HepG2 (cell line): Measurements from ENCODE around the gene SUN5. TPM values are rescaled to one million over a fixed set of nuclear protein-coding genes. Genes with fewer than 3 reads are reported as not detected.

Experiments used
- BRCA1 ChIP-seq: sonication (generic); formaldehyde crosslinking; IDR thresholded peaks from 2 replicates; pipeline ENCODE4 v1.4.0; 2020; ENCODE audit warnings: missing genetic modification reagents
- FUBP1 ChIP-seq: sonication (generic); formaldehyde crosslinking; IDR thresholded peaks from 2 replicates; pipeline ENCODE4 v1.5.1; 2020; ENCODE audit warnings: missing genetic modification reagents, mild to moderate bottlenecking, borderline replicate concordance
- HIC2 ChIP-seq: sonication (generic); formaldehyde crosslinking; IDR thresholded peaks from 2 replicates; pipeline ENCODE4 v1.9.0; 2022; ENCODE audit warnings: low read depth, missing genetic modification reagents
- IRX3 ChIP-seq: sonication (generic); formaldehyde crosslinking; IDR thresholded peaks from 2 replicates; pipeline ENCODE4 v1.8.1; 2023; ENCODE audit warnings: mild to moderate bottlenecking, low read depth, missing genetic modification reagents, borderline replicate concordance
- MAFK ChIP-seq, 2 experiments: IDR thresholded peaks in 1 of 2; conservative IDR thresholded peaks in 1 of 2; 2 replicates each; pipeline ENCODE4 v1.6.1; 2011; ENCODE audit warnings: improper control_type of control experiment in 2 of 2, low read length in 2 of 2
- PRPF4 ChIP-seq: fragments of 200-400 bp; formaldehyde crosslinking; IDR thresholded peaks from 2 replicates; pipeline ENCODE4 v1.6.1; 2016; ENCODE audit warnings: low read length, low read depth; ENCODE audit not compliant: poor library complexity, severe bottlenecking
- RAD21 ChIP-seq: fragments of 450-650 bp; formaldehyde crosslinking; IDR thresholded peaks from 2 replicates; pipeline ENCODE4 v1.5.0; 2020; ENCODE audit warnings: mild to moderate bottlenecking
- REXO4 ChIP-seq: sonication (generic); formaldehyde crosslinking; IDR thresholded peaks from 2 replicates; pipeline ENCODE4 v1.8.0; 2022; ENCODE audit warnings: missing genetic modification reagents, mild to moderate bottlenecking, borderline replicate concordance
- RFXANK ChIP-seq: IDR thresholded peaks from 2 replicates; pipeline ENCODE4 v1.6.1; 2016
- SALL1 ChIP-seq: sonication (generic); formaldehyde crosslinking; IDR thresholded peaks from 2 replicates; pipeline ENCODE4 v1.8.0; 2022; ENCODE audit warnings: mild to moderate bottlenecking, missing genetic modification reagents
- SSRP1 ChIP-seq: IDR thresholded peaks from 2 replicates; pipeline ENCODE4 v1.6.1; 2016; ENCODE audit warnings: control low read depth
- TBX3 ChIP-seq: fragments of 450-650 bp; IDR thresholded peaks from 2 replicates; pipeline ENCODE4 v1.6.1; 2017; ENCODE audit warnings: antibody characterized with exemption, mild to moderate bottlenecking, inconsistent platforms, borderline replicate concordance
- ZMYM2 ChIP-seq: sonication (generic); formaldehyde crosslinking; IDR thresholded peaks from 2 replicates; pipeline ENCODE4 v1.8.0; 2022; ENCODE audit warnings: mild to moderate bottlenecking, missing genetic modification reagents
- ZNF44 ChIP-seq: sonication (generic); formaldehyde crosslinking; IDR thresholded peaks from 2 replicates; pipeline ENCODE4 v1.5.1; 2020; ENCODE audit warnings: mild to moderate bottlenecking, missing genetic modification reagents
- ZNF589 ChIP-seq: sonication (generic); formaldehyde crosslinking; conservative IDR thresholded peaks from 2 replicates; pipeline ENCODE4 v1.8.0; 2022; ENCODE audit warnings: mild to moderate bottlenecking, moderate library complexity, missing genetic modification reagents
- ZNF605 ChIP-seq: sonication (generic); formaldehyde crosslinking; IDR thresholded peaks from 2 replicates; pipeline ENCODE4 v1.8.0; 2022; ENCODE audit warnings: mild to moderate bottlenecking, missing genetic modification reagents
- ZNF614 ChIP-seq: IDR thresholded peaks from 2 replicates; pipeline ENCODE4 v1.6.1; 2018; ENCODE audit warnings: missing biosample characterization, missing genetic modification reagents, inconsistent platforms, borderline replicate concordance
- ZNF672 ChIP-seq: sonication (generic); formaldehyde crosslinking; IDR thresholded peaks from 2 replicates; pipeline ENCODE4 v1.8.1; 2022; ENCODE audit warnings: missing genetic modification reagents
- ZNF7 ChIP-seq: IDR thresholded peaks from 2 replicates; pipeline ENCODE4 v1.6.1; 2016; ENCODE audit warnings: missing biosample characterization, missing genetic modification reagents
- ZNF788 ChIP-seq: sonication (generic); formaldehyde crosslinking; IDR thresholded peaks from 2 replicates; pipeline ENCODE4 v1.5.0; 2020; ENCODE audit warnings: mild to moderate bottlenecking, missing genetic modification reagents, borderline replicate concordance
- ZNF883 ChIP-seq: sonication (generic); formaldehyde crosslinking; IDR thresholded peaks from 2 replicates; pipeline ENCODE4 v1.5.1; 2020; ENCODE audit warnings: mild to moderate bottlenecking, missing genetic modification reagents; ENCODE audit errors: not compliant biosample characterization
- ZSCAN5A ChIP-seq: sonication (generic); formaldehyde crosslinking; IDR thresholded peaks from 2 replicates; pipeline ENCODE4 v1.8.0; 2022; ENCODE audit warnings: mild to moderate bottlenecking, missing genetic modification reagents, borderline replicate concordance
- polyA plus RNA-seq, 8 experiments: library from polyadenylated mRNA; depleted of rRNA in 3 of 8; stranded (reverse) in 7 of 8; unstranded in 1 of 8; fragments of >200 nt; fragmentation: Illumina TruSeq in 4 of 8; extraction: Trizol in 4 of 8; gene quantifications; 2 replicates each; pipeline versions ENCODE4 v1.2.1 to v1.2.3, GENCODE V29; 2011 to 2016; ENCODE audit warnings: low read depth in 4 of 8, missing spikeins in 1 of 8, mixed read lengths in 1 of 8; ENCODE audit not compliant: insufficient read depth in 1 of 8
- total RNA-seq, 5 experiments: library from RNA; depleted of rRNA; stranded (reverse); fragments of >200 nt; fragmentation: Illumina TruSeq; extraction: Trizol; gene quantifications; 2 replicates each; pipeline ENCODE4 v1.2.3, GENCODE V29; 2016; ENCODE audit warnings: low read depth in 1 of 5
- TF ChIP-seq, protein P1 (sequence below): sonication (generic); formaldehyde crosslinking; IDR thresholded peaks from 2 replicates; pipeline ENCODE4 v1.4.0; 2020; ENCODE audit warnings: mild to moderate bottlenecking, missing genetic modification reagents
- TF ChIP-seq, protein P2 (sequence below): sonication (generic); formaldehyde crosslinking; IDR thresholded peaks from 2 replicates; pipeline ENCODE4 v1.4.0; 2020; ENCODE audit warnings: missing genetic modification reagents

Gene SUN5
- total and polyA plus RNA-seq, 2 of the 13 experiments (the other 11 are each of a cell fraction or from before 2014, with no cell fraction given): not detected

DNA sequence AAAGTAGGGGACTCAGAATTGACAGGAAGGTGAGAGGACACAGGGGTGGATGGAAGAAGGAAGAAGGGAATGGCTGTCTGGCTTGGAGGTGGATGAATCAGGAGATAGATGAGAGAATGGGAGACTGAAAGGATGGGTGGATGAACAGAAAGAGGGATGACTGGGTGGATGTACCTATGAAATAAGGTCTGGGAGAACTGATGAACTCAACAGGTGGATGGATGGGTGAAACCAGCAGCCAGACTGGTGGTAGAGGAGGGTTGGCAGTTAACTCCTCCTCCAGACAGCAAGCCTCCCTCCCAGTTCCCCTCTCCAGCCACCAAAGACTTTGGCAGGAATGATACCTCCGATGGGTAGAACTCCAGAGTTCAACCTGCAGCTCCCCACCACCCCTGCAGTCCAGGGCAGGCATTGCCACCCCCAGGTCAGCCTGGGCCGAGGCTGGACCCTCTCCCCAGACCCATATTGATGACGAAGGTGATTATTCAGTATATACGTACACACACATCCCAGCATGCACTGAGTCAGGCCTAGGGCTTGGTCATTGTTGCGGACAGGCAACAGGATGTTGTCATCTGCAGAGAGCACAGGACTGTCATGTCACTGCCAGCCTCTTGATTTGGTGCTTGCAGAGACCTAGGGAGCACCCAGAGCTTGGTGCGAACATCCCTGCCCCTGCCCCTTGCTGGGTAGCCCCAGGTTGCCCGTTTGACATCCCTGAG is 2.0 kb downstream of the SUN5 start (continued):
- TF ChIP-seq, protein P1, sequence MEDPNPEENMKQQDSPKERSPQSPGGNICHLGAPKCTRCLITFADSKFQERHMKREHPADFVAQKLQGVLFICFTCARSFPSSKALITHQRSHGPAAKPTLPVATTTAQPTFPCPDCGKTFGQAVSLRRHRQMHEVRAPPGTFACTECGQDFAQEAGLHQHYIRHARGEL (CRISPR knock-in tag): no peak
- TF ChIP-seq ZNF883 (peak; percentile 49), ZNF589 (CRISPR knock-in tag) (no peak), TBX3 (no peak), ZNF672 (CRISPR knock-in tag) (no peak), ZNF614 (CRISPR knock-in tag) (no peak), MAFK (conservative IDR thresholded peaks at IDR 0.05 in 1 of 2, IDR thresholded peaks at IDR 0.05 in 1 of 2; ENCODE audit: low read length in 2 of 2) (peak in 1 of 2 experiments; percentile 27; a peak in 2 of 4 replicates), BRCA1 (no peak), FUBP1 (no peak), ZNF605 (CRISPR knock-in tag) (no peak), SSRP1 (CRISPR knock-in tag) (no peak), ZMYM2 (CRISPR knock-in tag) (no peak), RFXANK (CRISPR knock-in tag) (no peak), SALL1 (no peak), ZNF788 (CRISPR knock-in tag) (0 out of 2 replicates have a peak, but pooled peaks have one; percentile 56), ZSCAN5A (CRISPR knock-in tag) (no peak), HIC2 (CRISPR knock-in tag) (no peak), IRX3 (CRISPR knock-in tag) (no peak), ZNF7 (no peak), PRPF4 (no peak), ZNF44 (CRISPR knock-in tag) (no peak), REXO4 (no peak), RAD21 (no peak)
- TF ChIP-seq, protein P2, sequence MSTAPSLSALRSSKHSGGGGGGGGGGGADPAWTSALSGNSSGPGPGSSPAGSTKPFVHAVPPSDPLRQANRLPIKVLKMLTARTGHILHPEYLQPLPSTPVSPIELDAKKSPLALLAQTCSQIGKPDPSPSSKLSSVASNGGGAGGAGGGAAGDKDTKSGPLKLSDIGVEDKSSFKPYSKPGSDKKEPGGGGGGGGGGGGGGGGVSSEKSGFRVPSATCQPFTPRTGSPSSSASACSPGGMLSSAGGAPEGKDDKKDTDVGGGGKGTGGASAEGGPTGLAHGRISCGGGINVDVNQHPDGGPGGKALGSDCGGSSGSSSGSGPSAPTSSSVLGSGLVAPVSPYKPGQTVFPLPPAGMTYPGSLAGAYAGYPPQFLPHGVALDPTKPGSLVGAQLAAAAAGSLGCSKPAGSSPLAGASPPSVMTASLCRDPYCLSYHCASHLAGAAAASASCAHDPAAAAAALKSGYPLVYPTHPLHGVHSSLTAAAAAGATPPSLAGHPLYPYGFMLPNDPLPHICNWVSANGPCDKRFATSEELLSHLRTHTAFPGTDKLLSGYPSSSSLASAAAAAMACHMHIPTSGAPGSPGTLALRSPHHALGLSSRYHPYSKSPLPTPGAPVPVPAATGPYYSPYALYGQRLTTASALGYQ (CRISPR knock-in tag): no peak
